Nephron (organoid): ENCODE results near the gene OVCH1.

ENCODE experiments used
- H3K27ac Mint-ChIP-seq, 3 experiments: 2 replicates each; pipeline ENCODE4 v1.8.0; 2020; ENCODE audit warnings: mixed read lengths in 3 of 3, mild to moderate bottlenecking in 2 of 3, moderate library complexity in 1 of 3
- H3K27me3 Mint-ChIP-seq: 2 replicates; pipeline ENCODE4 v1.8.0; 2021; ENCODE audit warnings: low read depth, mild to moderate bottlenecking, moderate library complexity, mixed read lengths
- H3K36me3 Mint-ChIP-seq: 2 replicates; pipeline ENCODE4 v1.8.0; 2020; ENCODE audit warnings: low read depth, mixed read lengths
- H3K4me1 Mint-ChIP-seq: 2 replicates; pipeline ENCODE4 v1.8.0; 2020; ENCODE audit warnings: mixed read lengths
- H3K4me3 Mint-ChIP-seq, 3 experiments: 2 replicates each; pipeline ENCODE4 v1.8.0; 2020; ENCODE audit warnings: mild to moderate bottlenecking in 3 of 3, mixed read lengths in 3 of 3, moderate library complexity in 2 of 3
- H3K9me3 Mint-ChIP-seq: 2 replicates; pipeline ENCODE4 v1.8.0; 2020; ENCODE audit warnings: mixed read lengths
- CTCF ChIP-seq, 3 experiments: fragments of 200-600 bp; sonication (generic); IDR thresholded peaks; one replicate each; pipeline ENCODE4 v1.5.0; 2021; ENCODE audit warnings: antibody characterized with exemption in 3 of 3; ENCODE audit not compliant: unreplicated experiment in 3 of 3

Gene OVCH1

DNA sequence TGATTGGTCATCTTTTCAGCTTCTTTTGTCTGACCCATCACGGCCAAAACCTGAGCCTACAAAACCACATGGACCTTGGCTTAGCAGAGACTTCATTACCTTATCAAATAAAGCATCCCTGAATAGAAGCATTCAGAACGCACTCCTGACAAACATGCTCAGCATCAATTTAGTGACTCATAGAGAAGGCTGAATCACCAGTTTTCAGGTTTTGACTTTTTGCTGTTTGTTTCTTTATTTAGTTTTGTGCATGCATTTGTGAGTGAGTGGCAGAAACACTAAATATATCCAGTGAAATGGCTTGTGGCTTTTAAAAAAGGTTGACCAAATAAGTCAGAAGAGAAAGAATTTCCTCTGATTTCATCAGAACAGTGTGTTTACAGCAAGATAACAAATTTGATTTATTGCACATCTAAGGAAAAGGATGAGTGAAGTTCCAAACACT is 19.0 kb upstream of the OVCH1 start:
- TF ChIP-seq CTCF (IDR thresholded peaks at IDR 0.05; ENCODE audit: unreplicated experiment in 3 of 3) = no peak
- H3K36me3 Mint-ChIP-seq = peaks cover 9% of the 10 kb centered on the region
- H3K4me3 Mint-ChIP-seq = no peak overlapping the region
- H3K27ac Mint-ChIP-seq = no peak overlapping the region
- H3K27me3 Mint-ChIP-seq = no peaks in the 10 kb centered on the region
- no peaks in the 10 kb centered on the region for H3K9me3 Mint-ChIP-seq
- H3K4me1 Mint-ChIP-seq = peaks cover 17% of the 10 kb centered on the region

DNA sequence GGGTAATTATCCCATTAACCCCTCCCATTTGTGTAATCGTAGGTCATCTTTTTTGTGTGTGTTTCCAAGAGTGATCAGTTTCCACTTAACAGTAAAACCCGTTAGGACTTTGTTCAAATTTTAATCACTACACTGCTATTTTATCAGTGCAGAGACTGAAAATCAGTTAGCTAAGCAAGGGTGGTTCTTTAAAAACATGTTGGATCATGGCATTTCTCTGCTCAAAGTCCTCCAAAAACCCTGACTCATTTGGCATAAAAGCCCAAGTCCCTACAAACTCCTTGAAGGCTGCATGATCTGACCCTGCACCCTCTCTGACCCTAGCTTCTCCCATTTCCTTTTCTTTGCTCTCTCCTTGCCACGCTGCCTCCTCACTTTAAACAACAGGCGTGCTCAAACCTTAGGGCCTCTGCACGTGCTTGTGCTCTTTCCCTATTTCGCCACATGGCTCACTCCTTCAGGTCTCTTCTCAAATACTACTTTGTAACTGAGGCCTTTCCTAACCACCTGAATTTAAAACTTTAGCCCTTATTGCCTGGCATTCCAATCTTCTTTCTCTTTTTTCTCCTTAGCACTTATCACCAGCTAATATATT is 13.2 kb upstream of the OVCH1 start:
- H3K4me3 Mint-ChIP-seq = no peak overlapping the region

GRCh38 chr12:29509503-29509902 is 12.0 kb upstream of the OVCH1 start:
- no peak overlapping the region for H3K27ac Mint-ChIP-seq
- H3K27me3 Mint-ChIP-seq = no peaks in the 10 kb centered on the region
- H3K4me1 Mint-ChIP-seq = no peaks in the 10 kb centered on the region
- peaks cover 9% of the 10 kb centered on the region for H3K36me3 Mint-ChIP-seq
- H3K9me3 Mint-ChIP-seq = no peaks in the 10 kb centered on the region
- H3K4me3 Mint-ChIP-seq = no peak overlapping the region
- TF ChIP-seq CTCF (IDR thresholded peaks at IDR 0.05; ENCODE audit: unreplicated experiment in 3 of 3) = no peak

More for the DNA sequence above, 13.2 kb upstream of the OVCH1 start:
- no peak overlapping the region for H3K27ac Mint-ChIP-seq
- no peaks in the 10 kb centered on the region for H3K27me3 Mint-ChIP-seq
- no peaks in the 10 kb centered on the region for H3K9me3 Mint-ChIP-seq
- H3K4me1 Mint-ChIP-seq = no peaks in the 10 kb centered on the region
- peaks cover 9% of the 10 kb centered on the region for H3K36me3 Mint-ChIP-seq
- no peak for TF ChIP-seq CTCF (IDR thresholded peaks at IDR 0.05; ENCODE audit: unreplicated experiment in 3 of 3)

DNA sequence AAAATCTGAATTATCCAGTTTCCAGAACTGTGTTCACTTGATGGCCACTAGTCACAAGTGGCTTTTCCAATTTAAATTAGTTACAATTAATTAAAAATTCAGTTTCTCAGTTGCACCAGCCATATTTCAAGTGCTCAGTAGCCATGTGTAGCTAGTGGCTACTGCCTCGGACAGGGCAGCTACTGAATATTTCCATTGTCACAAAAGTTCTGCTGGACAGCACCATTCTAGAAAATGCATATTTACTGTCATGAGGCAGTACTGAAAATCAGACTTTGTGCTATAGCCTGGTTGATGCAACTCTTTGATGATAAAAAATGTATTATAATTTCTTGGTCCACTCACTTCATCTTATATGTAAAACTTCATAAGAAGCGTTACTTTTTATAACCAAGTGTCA is 11.5 kb upstream of the OVCH1 start:
- H3K27ac Mint-ChIP-seq = no peak overlapping the region
- H3K4me3 Mint-ChIP-seq = no peak overlapping the region
- no peaks in the 10 kb centered on the region for H3K27me3 Mint-ChIP-seq
- H3K4me1 Mint-ChIP-seq = no peaks in the 10 kb centered on the region
- TF ChIP-seq CTCF (IDR thresholded peaks at IDR 0.05; ENCODE audit: unreplicated experiment in 3 of 3) = no peak
- H3K36me3 Mint-ChIP-seq = peaks cover 5% of the 10 kb centered on the region
- H3K9me3 Mint-ChIP-seq = no peaks in the 10 kb centered on the region

DNA sequence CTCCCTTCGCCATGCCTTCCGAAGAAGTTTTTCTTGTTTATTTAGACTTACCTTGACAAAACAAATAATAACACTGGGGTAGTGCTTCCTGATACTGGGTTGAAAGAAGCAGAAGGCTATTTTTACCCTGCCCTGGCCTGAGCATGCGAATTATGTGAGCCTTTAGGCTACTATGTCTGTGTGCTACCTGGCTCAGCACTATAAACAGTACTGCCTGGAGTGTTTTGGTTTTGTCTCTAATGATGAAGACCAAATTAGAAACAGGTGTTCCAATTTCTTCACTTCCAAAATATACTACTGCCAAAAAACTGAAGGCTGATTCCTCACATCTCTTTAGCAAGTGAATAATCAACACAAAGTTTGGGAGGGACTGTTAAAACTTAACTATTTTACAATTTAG is 7.6 kb upstream of the OVCH1 start:
- Mint-ChIP-seq H3K27me3 (no peaks in the 10 kb centered on the region), H3K36me3 (no peaks in the 10 kb centered on the region), H3K9me3 (no peaks in the 10 kb centered on the region), H3K4me1 (no peaks in the 10 kb centered on the region), H3K27ac (no peak overlapping the region), H3K4me3 (no peak overlapping the region)
- TF ChIP-seq CTCF (IDR thresholded peaks at IDR 0.05; ENCODE audit: unreplicated experiment in 3 of 3) = no peak

DNA sequence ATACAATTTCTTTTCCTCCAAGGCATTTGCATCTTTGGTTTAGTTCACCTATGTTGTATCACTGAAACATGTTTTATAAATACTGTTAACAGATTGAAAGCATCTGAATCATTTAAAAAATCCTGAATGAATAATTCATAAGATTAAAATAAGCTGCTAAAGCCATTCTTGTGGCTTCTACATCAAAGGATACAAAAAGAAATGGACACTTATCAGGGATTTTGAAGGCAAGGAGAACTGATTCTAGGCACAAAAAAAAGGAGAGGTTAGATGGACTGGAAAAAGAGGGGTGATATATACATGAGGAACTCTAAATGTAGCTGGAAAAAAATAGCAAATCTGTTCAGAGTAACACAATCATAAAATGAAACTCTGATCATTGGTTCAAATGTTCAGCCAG is 5.8 kb upstream of the OVCH1 start:
- Mint-ChIP-seq H3K27ac (no peak overlapping the region), H3K27me3 (no peaks in the 10 kb centered on the region), H3K36me3 (no peaks in the 10 kb centered on the region), H3K4me1 (no peaks in the 10 kb centered on the region), H3K9me3 (no peaks in the 10 kb centered on the region), H3K4me3 (no peak overlapping the region)
- TF ChIP-seq CTCF (IDR thresholded peaks at IDR 0.05; ENCODE audit: unreplicated experiment in 3 of 3) = no peak
